Measurements from ENCODE around the gene CNTN6.
A peak's percentile ranks its signal among the peaks of the same experiment; 100 is the strongest.

- peak in 2 of 3 experiments; percentile 27 to 50 for TF ChIP-seq CTCF (optimal IDR thresholded peaks at IDR 0.05 in 1 of 3, IDR thresholded peaks at IDR 0.05 in 1 of 3, conservative IDR thresholded peaks at IDR 0.05 in 1 of 3; ENCODE audit: extremely low read depth in 1 of 3, insufficient read depth in 2 of 3, low read length in 3 of 3)
- no peak for TF ChIP-seq EZH2 (IDR thresholded peaks at IDR 0.05; ENCODE audit: low read length)
Measured at GRCh38 chr3:1275495-1275894, 182.7 kb downstream of the CNTN6 start.

Measured in keratinocyte (primary cell).